ENCODE data around the gene PDE8B.
"Not testable (repeated sequence)": the region's sequence is repeated elsewhere in the genome, so short reads cannot be mapped to it uniquely, and the experiment has no call there.

DNA sequence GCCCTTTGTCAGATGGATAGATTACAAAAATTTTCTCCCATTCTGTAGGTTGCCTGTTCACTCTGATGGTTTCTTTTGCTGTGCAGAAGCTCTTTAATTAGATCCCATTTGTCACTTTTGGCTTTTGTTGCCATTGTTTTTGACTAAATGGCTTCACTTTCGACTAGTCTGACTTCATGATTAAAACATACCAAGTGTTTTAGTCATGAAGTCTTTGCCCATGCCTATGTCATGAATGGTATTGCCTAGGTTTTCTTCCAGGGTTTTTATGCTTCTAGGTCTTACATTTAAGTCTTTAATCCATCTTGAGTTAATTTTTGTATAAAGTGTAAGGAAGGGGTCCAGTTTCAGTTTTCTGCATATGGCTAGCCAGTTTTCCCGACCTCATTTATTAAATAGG lies 172.9 kb downstream of the PDE8B start:
- not testable (repeated sequence) for TF ChIP-seq POLR2A (IDR thresholded peaks at IDR 0.05)
- TF ChIP-seq, protein P1, sequence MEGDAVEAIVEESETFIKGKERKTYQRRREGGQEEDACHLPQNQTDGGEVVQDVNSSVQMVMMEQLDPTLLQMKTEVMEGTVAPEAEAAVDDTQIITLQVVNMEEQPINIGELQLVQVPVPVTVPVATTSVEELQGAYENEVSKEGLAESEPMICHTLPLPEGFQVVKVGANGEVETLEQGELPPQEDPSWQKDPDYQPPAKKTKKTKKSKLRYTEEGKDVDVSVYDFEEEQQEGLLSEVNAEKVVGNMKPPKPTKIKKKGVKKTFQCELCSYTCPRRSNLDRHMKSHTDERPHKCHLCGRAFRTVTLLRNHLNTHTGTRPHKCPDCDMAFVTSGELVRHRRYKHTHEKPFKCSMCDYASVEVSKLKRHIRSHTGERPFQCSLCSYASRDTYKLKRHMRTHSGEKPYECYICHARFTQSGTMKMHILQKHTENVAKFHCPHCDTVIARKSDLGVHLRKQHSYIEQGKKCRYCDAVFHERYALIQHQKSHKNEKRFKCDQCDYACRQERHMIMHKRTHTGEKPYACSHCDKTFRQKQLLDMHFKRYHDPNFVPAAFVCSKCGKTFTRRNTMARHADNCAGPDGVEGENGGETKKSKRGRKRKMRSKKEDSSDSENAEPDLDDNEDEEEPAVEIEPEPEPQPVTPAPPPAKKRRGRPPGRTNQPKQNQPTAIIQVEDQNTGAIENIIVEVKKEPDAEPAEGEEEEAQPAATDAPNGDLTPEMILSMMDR (IDR thresholded peaks at IDR 0.05), result not testable (repeated sequence)
